Glutamatergic neuron (in vitro differentiated cells): ENCODE data around the gene GRIK4. TPM values are rescaled to one million over a fixed set of nuclear protein-coding genes. Genes with fewer than 3 reads are reported as not detected.

Experiments used
- DNase-seq: peaks from one replicate; pipeline ENCODE4 v3.0.0; 2022
- H3K27ac Mint-ChIP-seq: one replicate; pipeline ENCODE4 v1.8.0; 2020; ENCODE audit warnings: mild to moderate bottlenecking, mixed read lengths, inconsistent platforms; ENCODE audit not compliant: unreplicated experiment
- H3K27me3 Mint-ChIP-seq: one replicate; pipeline ENCODE4 v1.8.0; 2020; ENCODE audit warnings: mild to moderate bottlenecking, moderate library complexity, mixed read lengths, inconsistent platforms; ENCODE audit not compliant: unreplicated experiment
- H3K36me3 Mint-ChIP-seq: one replicate; pipeline ENCODE4 v1.8.0; 2020; ENCODE audit warnings: mild to moderate bottlenecking, mixed read lengths, inconsistent platforms; ENCODE audit not compliant: unreplicated experiment
- H3K4me1 Mint-ChIP-seq: one replicate; pipeline ENCODE4 v1.8.0; 2020; ENCODE audit warnings: mild to moderate bottlenecking, low read depth, mixed read lengths, inconsistent platforms; ENCODE audit not compliant: unreplicated experiment
- H3K4me3 Mint-ChIP-seq: one replicate; pipeline ENCODE4 v1.8.0; 2020; ENCODE audit warnings: mild to moderate bottlenecking, mixed read lengths, inconsistent platforms; ENCODE audit not compliant: unreplicated experiment
- H3K9me3 Mint-ChIP-seq: one replicate; pipeline ENCODE4 v1.8.0; 2020; ENCODE audit warnings: mild to moderate bottlenecking, moderate library complexity, mixed read lengths, inconsistent platforms; ENCODE audit not compliant: unreplicated experiment
- total RNA-seq: library from RNA; stranded (reverse); fragmentation: NEBNext Ultra II Directional; extraction: Animal tissue kit (Norgen Biotek cat#: 25700); gene quantifications from one replicate; pipeline ENCODE4 v1.2.1, GENCODE V29; 2021; ENCODE audit not compliant: unreplicated experiment
- TF ChIP-seq, protein P1 (sequence below): fragments of 200-600 bp; sonication (generic); IDR thresholded peaks from one replicate; pipeline ENCODE4 v1.5.0; 2021; ENCODE audit not compliant: partially characterized antibody, unreplicated experiment

GRIK4 gene
- total RNA-seq, 1 donor from 2014 or later: 3.6 TPM

DNA sequence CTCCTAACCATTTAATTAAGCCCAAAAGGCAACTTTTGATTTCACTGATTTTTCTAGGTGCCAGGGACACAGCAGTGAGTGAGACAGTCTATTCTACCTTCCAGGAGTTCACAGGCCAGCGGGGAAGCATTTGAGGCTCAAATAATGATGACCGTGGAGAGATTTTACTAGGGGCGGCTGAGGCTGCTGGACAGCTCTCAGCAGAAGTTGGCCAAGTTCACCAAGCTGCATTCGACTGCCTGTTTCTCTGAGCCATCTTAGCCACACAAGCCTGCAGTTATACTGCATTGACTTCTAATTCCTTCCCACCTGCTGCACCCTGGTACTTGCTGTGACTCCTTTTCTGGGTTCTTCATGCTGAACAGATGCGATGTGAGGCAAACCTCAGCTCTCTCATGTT lies 343.4 kb downstream of the GRIK4 start:
- peaks cover 2% of the 10 kb centered on the region for H3K27me3 Mint-ChIP-seq
- peaks cover 4% of the 10 kb centered on the region for H3K36me3 Mint-ChIP-seq
- DNase-seq: no peak
- TF ChIP-seq, protein P1, sequence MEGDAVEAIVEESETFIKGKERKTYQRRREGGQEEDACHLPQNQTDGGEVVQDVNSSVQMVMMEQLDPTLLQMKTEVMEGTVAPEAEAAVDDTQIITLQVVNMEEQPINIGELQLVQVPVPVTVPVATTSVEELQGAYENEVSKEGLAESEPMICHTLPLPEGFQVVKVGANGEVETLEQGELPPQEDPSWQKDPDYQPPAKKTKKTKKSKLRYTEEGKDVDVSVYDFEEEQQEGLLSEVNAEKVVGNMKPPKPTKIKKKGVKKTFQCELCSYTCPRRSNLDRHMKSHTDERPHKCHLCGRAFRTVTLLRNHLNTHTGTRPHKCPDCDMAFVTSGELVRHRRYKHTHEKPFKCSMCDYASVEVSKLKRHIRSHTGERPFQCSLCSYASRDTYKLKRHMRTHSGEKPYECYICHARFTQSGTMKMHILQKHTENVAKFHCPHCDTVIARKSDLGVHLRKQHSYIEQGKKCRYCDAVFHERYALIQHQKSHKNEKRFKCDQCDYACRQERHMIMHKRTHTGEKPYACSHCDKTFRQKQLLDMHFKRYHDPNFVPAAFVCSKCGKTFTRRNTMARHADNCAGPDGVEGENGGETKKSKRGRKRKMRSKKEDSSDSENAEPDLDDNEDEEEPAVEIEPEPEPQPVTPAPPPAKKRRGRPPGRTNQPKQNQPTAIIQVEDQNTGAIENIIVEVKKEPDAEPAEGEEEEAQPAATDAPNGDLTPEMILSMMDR: no peak
- H3K27ac Mint-ChIP-seq: no peak overlapping the region
- H3K9me3 Mint-ChIP-seq: no peaks in the 10 kb centered on the region
- H3K4me3 Mint-ChIP-seq: no peak overlapping the region
- peaks cover 12% of the 10 kb centered on the region for H3K4me1 Mint-ChIP-seq

DNA sequence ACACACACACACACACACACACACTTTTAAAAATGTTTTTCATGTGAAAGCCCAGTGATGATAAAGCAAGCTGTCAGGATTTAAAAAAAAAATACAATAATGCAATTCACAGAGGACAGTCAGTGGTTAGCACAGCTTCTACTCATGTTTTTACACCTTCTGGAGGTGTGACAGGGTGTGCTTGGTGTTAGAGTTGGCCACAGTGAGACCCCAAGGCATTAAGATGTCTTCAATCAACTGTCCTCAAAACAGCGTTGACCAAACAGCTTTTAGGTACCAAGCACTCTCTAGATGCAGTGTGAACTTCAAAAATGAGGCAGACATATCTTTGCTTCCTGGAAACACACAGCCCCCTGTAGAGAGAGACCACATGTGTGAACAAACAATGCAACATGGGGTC lies 346.0 kb downstream of the GRIK4 start:
- TF ChIP-seq, protein P1: no peak
- H3K4me3 Mint-ChIP-seq: no peak overlapping the region
- no peaks in the 10 kb centered on the region for H3K36me3 Mint-ChIP-seq

DNA sequence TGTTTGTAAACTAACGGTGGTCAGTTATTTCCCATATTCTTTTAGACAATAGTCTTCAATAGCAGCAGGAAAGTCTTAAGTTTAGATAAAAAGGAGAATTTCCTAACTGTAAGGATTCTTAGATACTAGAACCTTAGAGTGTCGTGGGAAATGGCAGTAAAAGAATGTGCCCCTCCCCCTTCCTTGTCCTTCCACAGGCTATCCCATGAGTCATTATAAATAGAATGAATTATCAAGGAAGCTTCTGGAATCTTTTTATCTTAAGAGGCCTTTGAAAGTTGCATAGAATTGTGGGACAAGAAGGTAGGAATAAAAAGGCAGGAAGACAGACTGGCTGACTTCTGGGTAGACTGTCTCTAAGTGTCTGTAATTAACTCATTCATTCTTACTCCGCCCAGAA lies 347.2 kb downstream of the GRIK4 start:
- no peak overlapping the region for H3K27ac Mint-ChIP-seq
- TF ChIP-seq, protein P1: no peak
- H3K36me3 Mint-ChIP-seq: no peaks in the 10 kb centered on the region
- peaks cover 2% of the 10 kb centered on the region for H3K9me3 Mint-ChIP-seq
- H3K4me1 Mint-ChIP-seq: peaks cover 15% of the 10 kb centered on the region
- peaks cover 1% of the 10 kb centered on the region for H3K27me3 Mint-ChIP-seq
- no peak overlapping the region for H3K4me3 Mint-ChIP-seq
- DNase-seq: no peak

More for the DNA sequence above, 346.0 kb downstream of the GRIK4 start:
- no peak for DNase-seq
- H3K27ac Mint-ChIP-seq: no peak overlapping the region
- peaks cover 15% of the 10 kb centered on the region for H3K4me1 Mint-ChIP-seq
- H3K27me3 Mint-ChIP-seq: no peaks in the 10 kb centered on the region
- H3K9me3 Mint-ChIP-seq: peaks cover 2% of the 10 kb centered on the region

DNA sequence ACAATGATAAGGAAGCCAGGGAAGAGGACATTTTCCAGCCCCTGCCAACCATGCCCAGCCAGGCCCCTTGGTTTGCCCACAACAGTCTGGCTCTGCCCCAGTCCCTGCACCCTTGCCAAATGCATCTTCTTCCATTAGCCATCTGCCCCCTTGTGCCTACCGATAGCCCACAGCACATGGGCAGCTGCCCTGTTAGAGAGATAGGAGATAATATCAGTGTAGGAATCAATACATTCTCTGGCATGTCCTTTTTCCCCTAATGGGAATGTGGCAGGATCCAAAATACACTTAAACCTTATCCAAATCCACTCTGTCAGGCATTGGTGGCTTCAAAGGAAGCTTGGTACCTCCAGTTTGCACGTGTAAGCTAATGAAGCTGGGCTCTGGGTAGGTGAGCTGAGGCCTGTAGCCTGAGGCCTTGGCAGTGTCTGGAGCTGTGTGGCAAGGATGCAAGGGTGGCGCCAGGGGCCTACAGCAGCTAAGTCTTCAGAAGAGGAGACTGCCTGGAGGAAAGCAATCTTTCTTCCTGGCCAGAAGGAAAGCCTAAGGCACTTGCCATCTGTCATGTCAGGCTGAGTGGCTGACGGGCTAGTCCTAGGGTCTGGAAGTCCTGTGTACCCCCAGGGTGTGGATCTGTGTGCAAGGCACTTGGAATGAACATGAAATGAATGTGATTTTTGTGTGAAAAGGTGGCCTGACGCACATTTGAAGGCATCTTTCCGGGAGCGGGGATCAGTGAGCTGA lies 348.2 kb downstream of the GRIK4 start:
- Mint-ChIP-seq H3K36me3 (no peaks in the 10 kb centered on the region), H3K27me3 (peaks cover 2% of the 10 kb centered on the region), H3K27ac (no peak overlapping the region), H3K4me3 (no peak overlapping the region), H3K9me3 (peaks cover 2% of the 10 kb centered on the region), H3K4me1 (peaks cover 15% of the 10 kb centered on the region)
- TF ChIP-seq, protein P1: no peak
- DNase-seq: no peak

DNA sequence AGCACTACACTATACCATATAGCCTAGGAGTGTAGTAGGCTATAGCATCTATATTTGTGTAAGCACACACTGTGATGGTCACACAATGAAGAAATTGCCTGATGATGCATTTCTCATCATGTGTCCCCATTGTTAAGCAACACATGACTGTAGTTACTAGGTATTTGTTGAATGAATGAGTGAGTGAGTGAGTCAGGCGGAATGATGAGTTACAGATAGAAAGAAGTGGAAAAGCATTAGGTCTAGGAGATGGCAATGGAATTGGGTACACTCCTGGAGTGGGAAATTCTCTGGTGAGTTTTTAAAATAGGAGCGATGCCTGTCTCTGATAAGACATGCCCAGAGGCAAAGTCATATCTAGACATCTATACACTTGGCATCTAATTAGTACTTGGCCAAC lies 351.8 kb downstream of the GRIK4 start:
- H3K4me3 Mint-ChIP-seq: no peak overlapping the region
- DNase-seq: no peak
- H3K36me3 Mint-ChIP-seq: no peaks in the 10 kb centered on the region
- peaks cover 15% of the 10 kb centered on the region for H3K4me1 Mint-ChIP-seq
- TF ChIP-seq, protein P1: no peak
- H3K27me3 Mint-ChIP-seq: peaks cover 2% of the 10 kb centered on the region
- H3K9me3 Mint-ChIP-seq: peaks cover 2% of the 10 kb centered on the region
- H3K27ac Mint-ChIP-seq: no peak overlapping the region
